ENCODE data around the gene SLC40A1. TPM values are rescaled to one million over a fixed set of nuclear protein-coding genes. Genes with fewer than 3 reads are reported as not detected.

The SLC40A1 gene
- total RNA-seq (10 to 100 TPM; 31.1 to 93.9 (median 47.9) TPM), polyA plus RNA-seq (10 to 100 TPM in 1 of 2 donors, 1 to 10 TPM in 1; 9.4 to 15.1 TPM)
- long read RNA-seq, donor 1, transcript SLC40A1-201 (8 exons, 3,442 nt) = major isoform, 274 of 287 reads
- long read RNA-seq, donor 1, partial matches to known transcripts = 6 of 287 reads
- long read RNA-seq, donor 1, other reads (novel, unspliced or antisense) = 7 of 287 reads
- long read RNA-seq, donor 2, transcript SLC40A1-201 (8 exons, 3,442 nt) = major isoform, 407 of 439 reads
- long read RNA-seq, donor 2, partial matches to known transcripts = 7 of 439 reads
- long read RNA-seq, donor 2, other reads (novel, unspliced or antisense) = 24 of 439 reads
- long read RNA-seq, donor 3, transcript SLC40A1-201 (8 exons, 3,442 nt) = major isoform, 936 of 1,019 reads
- long read RNA-seq, donor 3, partial matches to known transcripts = 26 of 1,019 reads
- long read RNA-seq, donor 3, other reads (novel, unspliced or antisense) = 56 of 1,019 reads

- no peak for TF ChIP-seq CTCF (IDR thresholded peaks at IDR 0.05)
- peaks cover 4 to 76% (median 47%) of the 10 kb centered on the region in 9 donors for H3K4me1 ChIP-seq
- no peaks in the 10 kb centered on the region for H3K9me3 ChIP-seq
- H3K27ac ChIP-seq = peak within 1 kb of the TSS; percentile 91 to 99 (median 96)
- ATAC-seq (peak; percentile 97 to 100 (median 98)), DNase-seq (peak; percentile 83 to 88)
- H3K27me3 ChIP-seq = peaks cover 0 to 7% (median 0%) of the 10 kb centered on the region in 7 donors
- peak within 1 kb of the TSS; percentile 51 to 86 (median 73) for H3K4me3 ChIP-seq
- intact Hi-C loops (cut with DNase I) = loop anchor here in 4 of 10 donors (5.0 kb wide), 3 partner anchors 36 to 51 kb away; no protein-coding TSS in a partner anchor
- peaks cover 0 to 19% (median 0%) of the 10 kb centered on the region in 9 donors for H3K36me3 ChIP-seq
- 0 to 1% methylated on average over 75 to 78 of the region's 78 CpGs for WGBS, 2 donors
Measured at GRCh38 chr2:189580658-189581353, at the start of gene SLC40A1. Gene SLC40A1, minus strand, starts transcription at chr2:189580786. Its CDS starts 326 bp downstream, at chr2:189580460.

DNA sequence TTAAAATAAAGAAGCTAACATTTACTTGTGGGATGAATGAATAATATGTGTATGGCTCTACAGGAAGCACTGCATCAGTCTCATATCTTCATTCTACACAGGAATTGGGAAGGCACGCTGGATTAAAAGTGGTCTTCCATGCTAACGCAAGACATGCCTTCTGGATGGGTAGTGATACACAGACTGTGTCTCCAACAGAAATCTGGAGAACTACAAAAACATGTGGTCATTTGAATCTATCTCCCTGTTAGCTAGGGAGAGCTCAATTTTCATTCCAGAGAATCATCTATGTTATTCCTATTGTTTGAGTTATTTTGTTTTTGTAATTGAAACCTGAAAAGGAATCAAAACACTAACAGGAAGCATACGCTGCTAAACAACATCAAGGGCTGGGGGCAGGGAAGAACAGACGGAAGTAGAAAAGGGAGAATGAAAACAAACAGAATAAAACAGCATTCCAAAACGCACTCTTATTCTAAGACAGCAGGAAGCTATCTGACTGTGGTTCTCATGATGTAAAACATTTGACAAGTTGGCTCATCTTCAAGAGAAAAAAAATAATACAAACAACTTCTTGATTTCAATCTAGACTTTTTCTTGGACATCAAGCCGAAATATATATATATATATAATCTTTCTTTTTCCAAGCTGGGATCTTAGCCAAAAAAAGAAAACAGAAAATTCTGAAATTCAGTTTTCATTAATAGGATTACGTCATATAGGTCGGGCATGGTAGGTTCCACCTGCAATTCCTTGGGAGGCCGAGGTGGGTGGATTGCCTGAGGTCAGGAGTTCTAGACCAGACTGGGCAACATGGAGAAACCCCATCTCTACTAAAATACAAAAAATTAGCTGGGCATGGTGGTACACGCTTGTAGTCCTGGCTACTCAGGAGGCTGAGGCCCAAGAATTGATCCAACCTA, 49.2 kb upstream of the SLC40A1 start:
- Histone ChIP-seq H3K36me3 (no peaks in the 10 kb centered on the region), H3K27ac (peak overlapping the region in 4 of 10 donors; percentile 31 to 59 (median 37)), H3K27me3 (no peaks in the 10 kb centered on the region), H3K4me1 (peaks cover 0 to 8% (median 0%) of the 10 kb centered on the region in 9 donors), H3K9me3 (no peaks in the 10 kb centered on the region), H3K4me3 (no peak overlapping the region)
- DNase-seq = no peak
- WGBS, 2 donors = 57 to 67% methylated on average over 10 of the region's 10 CpGs
- ATAC-seq = peak in 4 of 8 donors; percentile 37 to 72 (median 44)
- intact Hi-C loops (cut with DNase I) = loop anchor here in 9 of 10 donors (2.0 to 10.0 kb wide), 5 partner anchors 47 to 175 kb away; partner anchors contain the start of gene SLC40A1 (in 3 of the 9)
- TF ChIP-seq CTCF (IDR thresholded peaks at IDR 0.05) = no peak

- Histone ChIP-seq H3K27me3 (no peaks in the 10 kb centered on the region), H3K4me1 (peaks cover 0 to 8% (median 0%) of the 10 kb centered on the region in 9 donors), H3K27ac (peak overlapping the region in 4 of 10 donors; percentile 31 to 59 (median 37)), H3K36me3 (no peaks in the 10 kb centered on the region), H3K4me3 (no peak overlapping the region), H3K9me3 (no peaks in the 10 kb centered on the region)
- ATAC-seq = peak in 7 of 8 donors; percentile 55 to 73 (median 58)
- intact Hi-C loops (cut with DNase I) = loop anchor here in 2 of 10 donors (2.0 to 5.0 kb wide), 2 partner anchors 47 to 160 kb away; partner anchors contain the start of gene SLC40A1 (in 2 of the 2)
- DNase-seq = no peak
- TF ChIP-seq CTCF (IDR thresholded peaks at IDR 0.05) = peak in 6 of 9 donors; percentile 25 to 58 (median 41)
- 89 to 91% methylated on average over 9 of the region's 9 CpGs for WGBS, 2 donors
Measured at GRCh38 chr2:189628817-189629530, 48.4 kb upstream of the SLC40A1 start.

Measured in heart right ventricle (tissue), 16 donors.